ENCODE data around the gene WNT2B. TPM values are rescaled to one million over a fixed set of nuclear protein-coding genes. Genes with fewer than 3 reads are reported as not detected.

The WNT2B gene
- total RNA-seq, 1 experiment from 2014 or later = 0.68 TPM

GRCh38 chr1:112501810-112502641 is 6.7 kb upstream of the WNT2B start:
- H3K56ac ChIP-seq (ENCODE audit: insufficient read length, low read depth, low read length) = no peak overlapping the region
- H4K8ac ChIP-seq (replicated peaks; ENCODE audit: insufficient read length, low read depth, low read length) = no peak overlapping the region
- no peak overlapping the region for H3K4ac ChIP-seq (ENCODE audit: low read depth, low read length)
- H3K4me1 ChIP-seq (ENCODE audit: insufficient read depth, low read length) = no peaks in the 10 kb centered on the region
- peaks cover 9% of the 10 kb centered on the region for H3K23me2 ChIP-seq (ENCODE audit: insufficient read length, low read depth, low read length, poor library complexity, severe bottlenecking)
- no peak overlapping the region for H4K91ac ChIP-seq (ENCODE audit: insufficient read length, low read depth, low read length)
- H2AK5ac ChIP-seq (ENCODE audit: insufficient read length, low read length) = no peak overlapping the region
- H2BK12ac ChIP-seq (ENCODE audit: insufficient read length, low read depth, low read length) = no peak overlapping the region
- H3K18ac ChIP-seq (ENCODE audit: insufficient read length, low read depth, low read length) = no peak overlapping the region
- Mint-ChIP-seq H3K9me3 (no peaks in the 10 kb centered on the region; a peak in 1 of 5 replicates), H3K4me3 (peak overlapping the region; percentile 57 to 78), H3K27ac (no peak overlapping the region), H3K27me3 (ENCODE audit: low read depth) (peaks cover 91% of the 10 kb centered on the region), H3K36me3 (ENCODE audit: insufficient read depth in 1 of 3, low read depth in 3 of 3) (no peaks in the 10 kb centered on the region), H3K4me1 (peaks cover 12 to 36% of the 10 kb centered on the region in 2 experiments)
- no peak overlapping the region for H3K14ac ChIP-seq (ENCODE audit: insufficient read depth, low read length)
- H3K9ac ChIP-seq (ENCODE audit: extremely low read depth, insufficient read length, low read length) = no peak overlapping the region
- no peak overlapping the region for H2AFZ ChIP-seq (ENCODE audit: low read length)
- H3K79me2 ChIP-seq (ENCODE audit: insufficient read depth, low read length) = no peaks in the 10 kb centered on the region
- no peak overlapping the region for H4K5ac ChIP-seq (ENCODE audit: insufficient read length, low read depth, low read length)
- H3K27ac ChIP-seq (ENCODE audit: insufficient read length, low read depth, low read length) = no peak overlapping the region
- TF ChIP-seq, protein P1, sequence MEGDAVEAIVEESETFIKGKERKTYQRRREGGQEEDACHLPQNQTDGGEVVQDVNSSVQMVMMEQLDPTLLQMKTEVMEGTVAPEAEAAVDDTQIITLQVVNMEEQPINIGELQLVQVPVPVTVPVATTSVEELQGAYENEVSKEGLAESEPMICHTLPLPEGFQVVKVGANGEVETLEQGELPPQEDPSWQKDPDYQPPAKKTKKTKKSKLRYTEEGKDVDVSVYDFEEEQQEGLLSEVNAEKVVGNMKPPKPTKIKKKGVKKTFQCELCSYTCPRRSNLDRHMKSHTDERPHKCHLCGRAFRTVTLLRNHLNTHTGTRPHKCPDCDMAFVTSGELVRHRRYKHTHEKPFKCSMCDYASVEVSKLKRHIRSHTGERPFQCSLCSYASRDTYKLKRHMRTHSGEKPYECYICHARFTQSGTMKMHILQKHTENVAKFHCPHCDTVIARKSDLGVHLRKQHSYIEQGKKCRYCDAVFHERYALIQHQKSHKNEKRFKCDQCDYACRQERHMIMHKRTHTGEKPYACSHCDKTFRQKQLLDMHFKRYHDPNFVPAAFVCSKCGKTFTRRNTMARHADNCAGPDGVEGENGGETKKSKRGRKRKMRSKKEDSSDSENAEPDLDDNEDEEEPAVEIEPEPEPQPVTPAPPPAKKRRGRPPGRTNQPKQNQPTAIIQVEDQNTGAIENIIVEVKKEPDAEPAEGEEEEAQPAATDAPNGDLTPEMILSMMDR (conservative IDR thresholded peaks at IDR 0.05) = peak; percentile 47
- H4K20me1 ChIP-seq (ENCODE audit: control insufficient read depth, insufficient read depth, insufficient read length) = no peaks in the 10 kb centered on the region
- H3K9me3 ChIP-seq (ENCODE audit: control insufficient read depth, low read depth, low read length) = no peaks in the 10 kb centered on the region
- H3K23ac ChIP-seq (ENCODE audit: insufficient read length, low read depth, low read length) = no peak overlapping the region
- H3K27me3 ChIP-seq (ENCODE audit: insufficient read depth, low read length) = peaks cover 30% of the 10 kb centered on the region
- no CpG with 5 or more reads among the region's 65 CpGs for WGBS (ENCODE audit: extremely low coverage, insufficient read length, low lambda C conversion rate)
- H2BK15ac ChIP-seq (ENCODE audit: low read depth, low read length) = no peak overlapping the region; the same call in 1 of the 2 replicates
- peak overlapping the region; percentile 77 for H3K4me2 ChIP-seq (ENCODE audit: insufficient read depth, insufficient read length, low read length)
- H2BK5ac ChIP-seq (ENCODE audit: insufficient read length, low read length) = no peak overlapping the region
- peak; percentile 51 for DNase-seq
- no peak overlapping the region for H2BK120ac ChIP-seq (ENCODE audit: low read depth, low read length, poor library complexity, severe bottlenecking)
- no peaks in the 10 kb centered on the region for H3K79me1 ChIP-seq (ENCODE audit: insufficient read depth, low read depth, low read length, poor library complexity, severe bottlenecking)
- no peak overlapping the region for H3T11ph ChIP-seq (ENCODE audit: low read length)
- H2BK20ac ChIP-seq (ENCODE audit: low read depth, low read length, poor library complexity, severe bottlenecking) = no peak overlapping the region
